OCI-LY7 (cell line): ENCODE data around the gene FGGY.

Experiments used
- CTCF ChIP-seq: fragments of 200-600 bp; sonication (generic); conservative IDR thresholded peaks from 2 replicates; pipeline ENCODE4 v1.5.1; 2014; ENCODE audit warnings: mild to moderate bottlenecking, antibody characterized with exemption, low read length, moderate library complexity, mixed read lengths
- EZH2phosphoT487 ChIP-seq: fragments of 200-600 bp; sonication (generic); IDR thresholded peaks from 2 replicates; pipeline ENCODE4 v1.6.1; 2018; ENCODE audit warnings: low read depth, borderline replicate concordance, mild to moderate bottlenecking, mixed run types, antibody characterized with exemption, low read length, moderate library complexity, mixed read lengths

GRCh38 chr1:59452559-59452958 is 155.7 kb downstream of the FGGY start:
- TF ChIP-seq CTCF (no peak), EZH2phosphoT487 (no peak)
